Measurements from ENCODE around the gene SHOC2.
"Not testable (repeated sequence)": the region's sequence is repeated elsewhere in the genome, so short reads cannot be mapped to it uniquely, and the experiment has no call there.

SHOC2 gene

DNA sequence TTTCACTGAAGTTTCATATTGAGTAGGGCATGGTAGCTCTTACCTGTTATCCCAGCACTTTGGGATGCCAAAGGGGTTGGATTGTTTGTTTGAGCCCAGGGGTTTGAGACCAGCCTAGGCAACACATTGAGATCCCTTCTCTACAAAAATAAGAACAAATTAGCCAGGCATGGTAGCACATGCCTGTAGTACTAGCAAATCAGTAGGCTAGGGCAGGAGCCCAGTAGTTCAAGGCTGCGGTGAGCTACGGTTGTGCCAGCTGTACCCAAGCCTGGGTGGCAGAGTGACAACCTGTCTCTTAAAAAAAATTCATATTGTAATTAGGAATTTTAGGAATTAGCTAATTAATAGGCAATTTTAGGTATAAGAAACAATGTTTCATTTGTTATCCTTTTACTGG, 18.4 kb upstream of the SHOC2 start:
- H3K27ac ChIP-seq = peak overlapping the region; percentile 80
- no peak for DNase-seq (ENCODE audit: low read depth, low spot score)

DNA sequence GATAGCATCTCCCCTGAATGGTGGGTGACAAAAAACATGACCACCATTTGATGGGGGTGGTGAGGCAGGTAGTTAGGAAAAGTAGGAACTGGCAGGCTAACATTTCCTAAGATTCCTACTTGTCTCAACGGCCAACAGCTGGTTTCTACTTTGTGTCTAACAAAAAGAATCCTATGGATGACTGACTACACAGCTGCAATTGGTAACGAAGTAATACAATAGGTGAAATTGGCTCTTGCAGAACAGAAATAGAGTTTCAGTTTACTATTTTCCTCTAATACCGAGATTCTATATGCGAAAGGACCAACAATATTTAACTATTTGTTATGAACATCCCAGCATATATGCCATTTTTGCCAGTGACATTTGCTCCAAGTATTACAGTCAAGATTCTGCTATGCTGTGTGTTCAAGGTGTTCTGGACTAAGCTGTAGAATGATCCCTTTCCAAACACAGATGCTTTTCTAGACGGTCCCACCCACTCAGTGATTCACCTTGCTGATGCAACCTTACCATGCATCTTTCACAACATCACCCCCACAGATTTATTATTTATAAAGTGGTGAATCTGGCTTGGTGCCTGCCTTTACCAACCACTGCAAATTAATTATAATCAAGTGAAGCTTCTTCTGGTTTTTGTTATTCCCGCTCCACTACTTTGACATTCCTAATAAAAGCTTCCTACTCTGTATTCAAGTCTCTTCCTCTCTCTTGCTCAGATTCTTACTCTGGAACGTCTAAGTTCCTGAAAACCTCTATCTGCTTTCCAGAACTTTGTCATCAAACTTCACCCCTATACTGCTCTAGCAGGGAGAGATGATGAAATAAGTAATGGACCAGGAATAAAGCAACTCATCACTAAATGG, 17.2 kb upstream of the SHOC2 start:
- peak; percentile 64 for DNase-seq (ENCODE audit: low read depth, low spot score)
- H3K27ac ChIP-seq = peak overlapping the region; percentile 80

DNA sequence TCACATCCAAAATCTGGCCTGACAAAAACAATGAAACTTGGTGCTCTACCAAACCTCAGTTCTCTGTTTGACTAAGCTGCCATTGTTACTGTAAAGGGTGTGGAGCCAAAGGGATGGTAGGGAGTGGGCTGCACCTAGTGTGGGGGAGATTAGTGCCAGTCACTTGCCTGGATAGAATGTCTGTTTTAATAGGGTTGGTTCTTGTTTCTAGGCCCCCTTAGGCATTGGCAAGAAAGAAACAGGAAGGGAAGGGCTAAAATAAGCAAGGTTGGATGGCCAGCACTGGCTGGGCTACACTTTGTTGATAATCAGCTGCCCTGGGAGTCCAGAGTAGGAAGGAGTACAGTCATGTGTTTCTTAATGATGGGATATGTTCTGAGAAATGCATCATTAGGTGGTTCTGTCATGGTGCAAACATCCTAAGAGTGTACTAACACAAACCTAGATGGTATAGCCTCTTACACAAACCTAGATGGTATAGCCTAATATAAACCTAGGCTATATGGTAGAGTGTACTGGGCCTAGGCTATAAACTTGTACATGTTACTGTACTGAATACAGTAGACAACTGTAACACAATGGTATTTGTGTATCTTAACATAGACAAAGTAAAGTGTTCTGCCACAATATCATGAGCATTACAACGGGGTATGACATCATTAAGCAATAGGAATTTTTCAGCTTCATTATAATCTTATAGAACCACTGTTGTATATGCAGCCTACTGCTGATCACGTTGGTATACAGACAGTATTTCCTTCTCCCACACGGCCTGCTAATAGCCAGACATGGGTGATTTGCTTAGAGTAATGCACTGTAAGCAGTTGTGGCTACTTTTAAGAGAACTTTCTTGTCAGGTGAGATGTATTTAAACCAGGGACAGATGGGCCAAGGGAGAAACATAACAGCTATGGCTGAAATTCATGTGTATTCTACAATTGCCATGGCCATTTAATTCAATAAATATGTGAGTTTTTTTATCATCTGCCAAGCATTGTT, 15.8 kb upstream of the SHOC2 start:
- peak overlapping the region; percentile 80 for H3K27ac ChIP-seq
- no peak for DNase-seq (ENCODE audit: low read depth, low spot score)

- no peak for DNase-seq (ENCODE audit: low read depth, low spot score)
- H3K27ac ChIP-seq = no peak overlapping the region
Observed at GRCh38 chr10:110910138-110910537, 9.3 kb upstream of the SHOC2 start.

- DNase-seq (ENCODE audit: low read depth, low spot score) = no peak
Observed at GRCh38 chr10:110912374-110912773, 7.0 kb upstream of the SHOC2 start.

GRCh38 chr10:110914431-110914830, 5.0 kb upstream of the SHOC2 start:
- no peak overlapping the region for H3K27ac ChIP-seq
- no peak for DNase-seq (ENCODE audit: low read depth, low spot score)

More at GRCh38 chr10:110912374-110912773, 7.0 kb upstream of the SHOC2 start:
- H3K27ac ChIP-seq = no peak overlapping the region

DNA sequence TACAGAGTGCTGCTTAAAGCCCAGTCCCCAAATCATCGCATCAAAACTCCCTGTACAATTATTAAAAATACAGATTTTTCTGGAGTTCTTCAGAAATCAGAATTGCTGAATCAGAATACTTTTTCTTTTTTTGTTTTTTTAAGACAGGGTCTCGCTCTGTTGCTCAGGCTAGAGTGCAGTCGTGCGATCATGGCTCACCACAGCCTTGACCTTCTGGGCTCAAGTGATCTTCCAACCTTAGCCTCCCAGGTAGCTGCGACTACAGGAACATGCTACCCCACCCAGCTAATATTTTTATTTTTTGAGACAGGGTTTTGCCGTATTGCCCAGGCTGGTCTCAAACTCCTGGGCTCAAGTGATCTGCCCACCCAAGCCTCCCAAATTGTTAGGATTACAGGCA, 4.4 kb upstream of the SHOC2 start:
- no peak for DNase-seq (ENCODE audit: low read depth, low spot score)
- H3K27ac ChIP-seq = no peak overlapping the region

GRCh38 chr10:110915600-110915999, 3.8 kb upstream of the SHOC2 start:
- not testable (repeated sequence) for DNase-seq (ENCODE audit: low read depth, low spot score); H3K27ac ChIP-seq

DNA sequence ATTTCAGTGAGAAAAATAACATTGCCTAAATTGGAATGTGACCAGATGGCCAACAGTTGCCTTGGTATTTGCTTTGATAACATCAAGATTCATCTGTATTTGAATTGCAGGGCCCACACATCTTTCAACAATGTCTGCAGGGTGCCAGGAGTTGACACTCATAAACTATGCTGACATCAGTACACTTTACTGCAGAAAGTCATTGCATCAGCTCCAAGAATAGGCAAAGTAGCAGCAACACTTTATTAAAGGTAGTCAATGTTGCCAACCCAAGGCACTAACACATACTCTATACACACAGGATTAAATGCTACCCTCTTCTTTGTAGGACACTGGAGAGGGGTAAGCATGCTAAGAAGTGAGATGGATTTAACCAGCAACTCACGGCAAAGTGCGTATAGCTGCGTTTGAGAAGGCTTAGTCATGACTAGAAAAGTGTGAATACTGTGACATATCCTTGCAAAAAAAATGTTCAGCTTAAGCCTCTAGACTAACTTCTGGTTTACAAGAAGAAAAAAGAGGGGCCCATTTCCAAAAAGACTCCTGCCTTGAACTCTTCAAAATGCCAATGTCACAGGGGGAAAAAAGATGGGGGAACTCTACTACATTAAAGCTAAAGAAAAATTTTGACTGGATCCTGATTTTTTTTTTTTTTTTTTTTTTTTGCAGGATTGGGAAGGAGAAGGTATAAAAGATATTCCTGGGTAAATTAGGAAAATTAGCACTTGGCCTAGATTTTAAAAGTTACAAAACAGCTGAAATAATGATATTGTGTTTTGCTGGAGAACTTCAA, 2.7 kb upstream of the SHOC2 start:
- no peak for DNase-seq (ENCODE audit: low read depth, low spot score)
- H3K27ac ChIP-seq = peak overlapping the region; percentile 20

DNA sequence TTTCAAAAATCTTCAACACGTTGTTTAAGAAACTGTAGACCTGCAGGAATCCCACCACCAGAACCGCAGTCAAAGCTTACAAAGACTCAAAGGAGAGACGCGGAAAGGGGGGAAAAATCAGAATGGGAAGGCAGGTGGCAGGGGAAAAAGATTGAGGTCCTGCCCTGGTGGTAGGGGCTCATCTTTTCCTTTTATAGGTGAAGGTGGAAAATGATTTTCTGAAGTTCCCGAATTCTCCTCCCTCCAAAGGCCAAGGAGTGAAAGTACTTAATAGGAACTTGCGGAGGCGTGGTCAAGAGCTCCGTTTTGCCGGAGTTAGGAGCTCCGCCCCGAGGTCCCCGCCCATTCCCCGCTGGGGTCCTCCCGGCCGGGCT, 1.1 kb upstream of the SHOC2 start:
- peak overlapping the region; percentile 96 for H3K27ac ChIP-seq
- DNase-seq (ENCODE audit: low read depth, low spot score) = peak; percentile 69

- peak; percentile 99 for DNase-seq (ENCODE audit: low read depth, low spot score)
- peak within 1 kb of the TSS; percentile 96 for H3K27ac ChIP-seq
Observed at GRCh38 chr10:110918643-110919348, 608 bp upstream of the SHOC2 start, which contains the start of gene BBIP1. TSS of gene BBIP1 (minus strand) at chr10:110919180. CDS start at chr10:110918157, 1,023 bp downstream.

- H3K27ac ChIP-seq = peak overlapping the region; percentile 96
- DNase-seq (ENCODE audit: low read depth, low spot score) = no peak
Observed at GRCh38 chr10:110919971-110920881, 822 bp downstream of the SHOC2 start.

GRCh38 chr10:110923856-110924493, 4.6 kb downstream of the SHOC2 start:
- no peak overlapping the region for H3K27ac ChIP-seq
- DNase-seq (ENCODE audit: low read depth, low spot score) = no peak

DNA sequence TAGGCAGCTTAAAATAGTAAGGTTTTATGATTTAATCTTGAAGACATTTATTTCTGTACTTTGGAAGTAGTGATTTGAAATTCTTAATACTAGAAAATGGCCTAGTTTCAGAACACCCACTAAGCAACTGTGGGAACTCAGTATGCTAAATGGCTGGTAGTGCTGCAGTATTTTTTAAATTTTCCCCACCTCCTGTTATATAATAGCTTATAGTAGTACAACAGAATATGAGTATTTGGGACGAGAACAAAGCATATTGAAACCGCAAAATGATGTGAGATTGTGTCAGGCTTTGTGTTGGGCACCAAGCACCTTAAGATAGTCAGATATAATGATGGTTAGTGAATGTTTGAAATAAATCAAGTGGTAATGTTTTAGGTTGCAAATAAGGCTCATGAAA, 8.1 kb downstream of the SHOC2 start:
- DNase-seq (ENCODE audit: low read depth, low spot score) = no peak
- H3K27ac ChIP-seq = no peak overlapping the region

GRCh38 chr10:110931769-110932381, 12.5 kb downstream of the SHOC2 start:
- H3K27ac ChIP-seq = peak overlapping the region; percentile 34
- no peak for DNase-seq (ENCODE audit: low read depth, low spot score)

GRCh38 chr10:110932505-110933180, 13.2 kb downstream of the SHOC2 start:
- no peak for DNase-seq (ENCODE audit: low read depth, low spot score)

DNA sequence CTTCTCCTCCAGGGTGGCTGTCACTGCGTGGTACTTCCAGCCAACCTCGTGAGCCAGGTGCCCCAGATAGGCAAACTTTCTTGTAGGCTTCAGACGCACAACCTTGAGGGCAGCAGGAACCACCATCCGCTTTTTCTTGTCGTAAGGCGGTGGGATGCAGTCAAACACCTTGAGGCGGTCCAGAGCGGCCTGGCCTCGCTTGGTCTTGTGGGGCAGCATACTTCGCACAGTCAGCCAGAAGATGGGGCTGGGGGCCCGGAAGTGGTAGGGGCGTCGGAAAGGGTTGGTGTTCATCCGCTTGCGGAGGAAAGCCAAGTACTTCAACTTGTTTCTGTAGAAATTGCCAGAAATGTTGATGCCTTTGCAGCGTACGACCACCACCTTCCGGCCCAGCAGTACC, 17.4 kb downstream of the SHOC2 start:
- no peak for DNase-seq (ENCODE audit: low read depth, low spot score)
- H3K27ac ChIP-seq = no peak overlapping the region

More at GRCh38 chr10:110932505-110933180, 13.2 kb downstream of the SHOC2 start:
- peak overlapping the region; percentile 34 for H3K27ac ChIP-seq
